Measurements from ENCODE around the gene PRKCH. TPM values are rescaled to one million over a fixed set of nuclear protein-coding genes. Genes with fewer than 3 reads are reported as not detected.

Gene PRKCH
- total RNA-seq, 1 donor from 2014 or later: 6.6 TPM

DNA sequence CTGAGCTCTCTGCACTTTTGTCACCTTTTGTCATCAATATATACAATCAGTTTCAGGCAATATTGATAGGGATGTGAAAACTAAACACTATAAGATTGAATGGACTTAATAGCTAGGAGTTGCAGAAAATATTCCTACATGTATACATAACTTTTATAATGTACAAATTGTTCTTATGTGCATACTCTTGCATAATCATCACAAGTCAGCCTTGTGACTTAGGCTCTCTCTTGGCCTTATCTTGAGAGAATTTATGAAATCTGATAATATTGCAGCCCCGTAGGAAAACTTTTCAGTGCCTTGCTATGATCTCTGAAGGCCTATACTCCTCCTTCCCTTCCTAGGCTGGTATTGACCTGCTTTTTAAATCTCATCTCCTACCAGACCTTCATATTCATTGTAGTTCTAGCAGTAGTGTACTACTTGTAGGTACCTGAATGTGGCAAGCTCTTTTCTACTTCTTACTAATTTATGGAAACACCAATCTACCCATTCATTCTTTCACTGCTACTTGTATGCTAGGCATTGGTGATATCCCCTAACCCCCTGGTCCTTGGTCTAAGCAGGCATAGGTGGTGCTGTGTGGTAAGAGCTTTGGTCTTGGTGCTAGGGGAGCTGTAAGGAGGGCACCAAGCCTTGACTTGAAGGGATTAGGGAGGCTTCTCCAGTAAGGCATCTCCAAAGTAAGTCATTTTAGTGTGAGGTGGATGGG is 100.0 kb downstream of the PRKCH start:
- no peak for DNase-seq (ENCODE audit: low read depth)

DNA sequence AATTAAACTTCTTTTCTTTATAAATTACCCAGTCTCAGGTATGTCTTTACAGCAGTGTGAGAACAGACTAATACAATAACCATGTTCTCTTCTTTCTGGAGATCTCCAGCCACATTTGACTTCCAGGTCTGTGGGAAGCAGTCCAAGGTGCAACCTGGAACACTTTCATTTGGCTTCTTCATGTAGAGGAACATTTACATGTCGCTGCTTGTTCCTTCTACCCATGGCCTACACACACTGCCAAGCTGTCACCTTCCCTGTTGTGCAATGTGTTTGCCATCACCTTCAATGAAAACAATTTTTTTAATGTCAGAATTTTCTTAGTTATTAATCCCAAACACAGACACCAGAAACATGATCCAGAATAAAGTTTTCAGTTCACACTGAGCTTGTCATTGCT is 104.7 kb downstream of the PRKCH start:
- DNase-seq (ENCODE audit: low read depth): no peak

DNA sequence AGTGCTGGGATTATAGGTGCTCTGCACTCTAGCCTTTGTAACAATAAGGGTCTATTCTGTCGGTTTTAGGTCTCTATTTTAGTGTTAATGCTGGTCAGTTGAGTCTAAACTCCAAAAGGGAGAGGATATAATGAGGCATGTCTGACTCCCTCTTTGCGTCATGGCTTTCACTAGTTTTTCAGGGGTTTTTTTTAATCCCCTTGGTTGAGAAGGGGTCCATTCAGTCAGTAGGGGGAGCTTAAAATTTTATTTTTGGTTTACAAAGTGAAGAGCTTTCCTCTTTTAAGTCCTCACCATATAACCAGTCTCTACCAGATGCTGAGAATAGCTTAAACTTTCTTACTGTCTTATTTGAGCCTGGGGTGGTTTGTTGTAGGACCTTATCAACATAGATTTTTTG is 106.9 kb downstream of the PRKCH start:
- DNase-seq (ENCODE audit: low read depth): no peak

DNA sequence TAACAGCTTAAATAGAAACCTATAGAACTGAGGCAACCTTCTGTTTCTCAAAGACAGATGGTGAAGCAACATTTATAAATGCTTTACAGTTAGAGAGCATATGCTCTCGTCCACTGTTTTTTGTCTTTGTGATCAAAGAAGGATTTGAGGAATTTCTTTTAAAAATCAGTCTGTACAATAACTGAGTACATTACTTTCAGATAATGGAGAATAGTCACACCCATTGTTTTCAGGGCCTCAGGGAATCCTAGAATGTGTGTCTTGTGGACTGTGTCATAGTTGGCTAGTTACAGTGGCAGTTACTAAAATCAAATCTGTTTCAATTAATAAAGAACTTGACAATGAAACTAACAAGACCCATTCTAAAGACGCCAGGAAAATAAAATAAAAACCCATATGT is 107.9 kb downstream of the PRKCH start:
- no peak for DNase-seq (ENCODE audit: low read depth)

DNA sequence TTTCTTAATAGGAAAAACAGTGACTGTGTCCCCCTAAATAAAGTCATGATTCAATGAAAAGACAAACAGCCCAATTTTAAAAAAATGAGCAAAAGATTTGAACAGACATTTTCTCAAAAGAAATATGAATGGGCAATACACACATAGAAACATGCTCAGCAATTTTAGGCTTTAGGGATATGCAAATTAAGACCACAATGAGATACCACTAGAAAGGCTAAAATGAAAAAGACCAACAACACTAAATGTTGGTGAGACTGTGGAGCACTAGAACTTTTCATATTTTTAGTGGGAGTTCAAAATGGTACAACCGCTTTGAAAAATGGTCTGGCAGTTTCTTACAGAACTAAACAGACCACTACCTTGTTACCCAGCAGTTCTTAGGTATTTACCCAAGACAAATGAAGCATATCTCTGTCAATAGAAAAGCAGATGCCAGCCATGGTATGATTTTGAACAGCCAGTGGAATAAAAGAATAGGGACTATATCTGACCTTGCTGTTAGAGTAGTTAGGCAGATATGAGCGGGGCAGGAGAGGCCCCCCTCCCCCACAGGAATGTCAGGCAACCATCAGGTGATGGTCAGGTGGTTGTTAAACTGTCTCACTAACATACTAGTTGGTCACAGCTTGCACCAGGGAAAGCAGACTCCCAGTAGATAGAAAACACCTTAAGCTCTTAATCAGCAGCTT is 108.8 kb downstream of the PRKCH start:
- peak; percentile 40 for DNase-seq (ENCODE audit: low read depth)

DNA sequence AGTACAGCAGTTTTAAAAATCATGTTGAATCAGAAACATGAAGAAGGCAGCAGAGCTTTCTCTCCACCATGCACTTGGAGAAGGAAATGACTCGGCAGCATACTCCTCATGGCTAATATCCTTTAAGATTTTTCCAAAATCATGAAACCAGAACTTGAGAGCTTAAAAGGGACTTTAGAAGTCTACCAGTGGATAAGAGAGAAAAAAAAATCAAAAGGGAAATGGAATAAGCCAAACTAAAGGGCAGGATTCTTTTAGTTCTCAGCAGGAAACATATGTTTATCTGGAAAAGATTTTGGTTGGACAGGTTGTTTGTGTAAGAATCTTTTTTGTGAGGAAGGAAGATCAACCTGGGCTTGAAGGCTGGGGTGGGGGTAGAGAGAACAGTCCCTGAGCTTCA is 111.8 kb downstream of the PRKCH start:
- DNase-seq (ENCODE audit: low read depth): no peak

DNA sequence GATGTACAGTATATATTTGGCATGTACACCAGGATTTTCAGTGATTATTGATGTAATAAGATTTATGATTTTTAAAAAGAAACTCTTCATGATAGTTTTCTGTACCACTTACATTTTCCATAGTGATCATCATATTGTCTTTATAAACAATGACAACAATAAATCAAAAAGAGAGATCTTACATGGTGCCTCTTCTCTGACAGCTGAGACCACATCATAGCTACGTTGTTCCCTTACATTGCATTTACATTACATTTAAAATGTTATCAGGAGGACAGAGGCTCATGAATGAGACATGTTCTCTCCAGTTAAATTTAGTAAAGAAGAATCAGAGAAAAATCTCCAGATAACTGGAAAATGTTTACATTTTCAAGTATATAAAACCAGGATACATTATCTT is 112.4 kb downstream of the PRKCH start:
- DNase-seq (ENCODE audit: low read depth): no peak

DNA sequence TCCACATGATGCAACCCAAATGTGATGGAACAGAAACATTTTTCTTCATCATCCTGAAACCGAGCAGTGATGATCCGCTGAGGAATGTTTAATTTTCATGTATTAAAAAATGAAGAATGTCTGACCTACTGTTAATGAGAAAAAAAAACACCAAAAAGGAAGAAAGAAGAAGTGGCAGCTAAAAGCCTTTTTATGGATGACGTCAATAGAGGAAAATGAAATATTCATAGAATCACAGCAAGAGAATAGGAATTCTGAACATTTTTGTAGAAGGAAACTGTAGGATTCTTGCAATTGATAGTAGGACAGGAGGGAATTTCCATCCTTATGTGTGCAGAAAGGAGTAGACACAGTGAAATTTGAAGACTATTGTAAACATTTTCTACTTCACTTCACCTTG is 112.9 kb downstream of the PRKCH start:
- no peak for DNase-seq (ENCODE audit: low read depth)

DNA sequence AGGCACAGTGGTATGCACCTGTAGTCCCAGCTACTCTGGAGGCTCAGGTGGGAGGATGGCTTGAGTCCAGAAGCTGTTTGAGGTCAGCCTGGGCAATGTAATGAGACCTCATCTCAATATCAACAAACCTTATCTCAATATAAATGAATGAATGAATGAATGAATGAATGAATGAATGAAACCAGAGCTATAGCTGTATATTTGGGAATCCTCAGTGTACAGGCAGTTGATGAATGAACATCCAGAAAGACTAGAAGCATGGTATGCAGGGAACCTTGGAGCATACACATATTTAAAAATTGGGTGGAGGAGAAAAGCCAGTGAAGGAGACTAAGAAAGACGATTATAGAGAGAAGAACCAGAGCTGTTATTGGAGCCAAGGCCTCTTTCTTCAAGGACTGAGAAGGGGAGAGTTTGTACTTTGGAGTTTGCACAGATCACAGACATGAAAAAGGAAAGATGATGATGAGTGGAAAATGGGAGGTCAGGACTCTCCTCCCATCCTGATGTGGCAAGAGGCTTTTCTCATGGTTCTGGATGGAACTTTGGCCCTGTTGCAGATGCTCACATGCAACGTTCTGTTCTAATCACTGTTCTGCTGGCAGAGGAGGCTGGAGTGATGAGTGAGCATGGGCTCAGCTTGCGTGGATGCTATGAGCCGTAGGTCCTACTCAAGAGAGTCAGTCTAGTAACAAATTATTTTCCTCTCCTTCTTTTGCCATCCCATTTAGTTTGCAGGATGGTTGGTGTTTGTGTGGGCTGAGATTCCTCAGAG is 114.4 kb downstream of the PRKCH start:
- no peak for DNase-seq (ENCODE audit: low read depth)

DNA sequence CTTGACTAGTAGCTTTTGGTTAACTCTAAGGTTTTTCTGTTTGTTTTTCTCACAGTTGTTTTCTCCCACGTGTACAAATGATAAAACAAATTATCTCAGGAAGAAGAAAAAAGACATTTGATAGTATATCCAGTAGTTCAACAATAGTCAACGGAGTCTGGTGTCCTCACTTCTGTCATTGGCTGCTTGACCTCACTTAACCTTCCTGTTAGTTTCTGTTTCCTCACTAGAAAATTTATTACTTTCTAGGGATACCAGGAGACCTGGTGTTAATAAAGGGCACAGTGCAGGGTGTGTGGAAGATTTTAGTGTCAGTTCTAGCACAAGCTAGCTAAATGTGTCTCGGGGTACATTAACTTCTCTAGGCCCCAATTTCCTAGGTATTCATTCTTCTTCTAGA is 116.0 kb downstream of the PRKCH start:
- DNase-seq (ENCODE audit: low read depth): no peak

DNA sequence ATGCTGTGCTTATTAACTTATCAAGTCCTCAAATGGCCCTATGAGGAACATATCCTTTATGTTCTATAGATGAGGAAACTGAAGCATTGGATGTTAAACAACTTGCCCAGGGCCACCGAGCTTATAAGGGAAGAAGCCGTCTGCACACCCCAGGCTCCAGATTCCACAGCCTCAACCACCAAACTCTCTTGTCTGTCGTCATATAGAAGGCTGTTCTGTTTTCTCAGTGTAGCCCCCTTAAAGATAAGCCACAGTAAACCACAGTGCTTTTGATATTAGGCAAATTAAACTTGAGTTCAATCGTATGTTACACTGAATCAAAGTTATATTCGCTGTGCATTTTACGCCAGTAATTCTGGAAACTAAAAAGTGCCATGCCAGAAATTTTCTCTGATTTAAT is 116.7 kb downstream of the PRKCH start:
- no peak for DNase-seq (ENCODE audit: low read depth)

DNA sequence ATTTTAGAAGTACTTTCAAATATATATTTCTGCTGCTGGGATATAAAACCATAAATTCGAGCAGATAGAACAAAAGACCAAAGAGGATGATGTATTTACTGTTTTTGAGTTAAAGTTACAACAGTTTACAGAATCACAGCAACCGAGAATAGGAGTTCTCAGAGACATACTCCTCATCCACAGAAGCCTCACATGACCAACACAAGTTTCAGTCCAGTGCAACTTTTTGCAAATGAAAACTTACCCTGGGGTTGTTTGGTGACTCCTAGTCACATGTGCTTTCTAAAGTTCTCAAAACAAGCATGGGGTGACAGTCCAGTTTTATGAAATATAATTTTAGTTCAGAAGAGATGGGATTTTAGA is 117.1 kb downstream of the PRKCH start:
- DNase-seq (ENCODE audit: low read depth): peak; percentile 36

DNA sequence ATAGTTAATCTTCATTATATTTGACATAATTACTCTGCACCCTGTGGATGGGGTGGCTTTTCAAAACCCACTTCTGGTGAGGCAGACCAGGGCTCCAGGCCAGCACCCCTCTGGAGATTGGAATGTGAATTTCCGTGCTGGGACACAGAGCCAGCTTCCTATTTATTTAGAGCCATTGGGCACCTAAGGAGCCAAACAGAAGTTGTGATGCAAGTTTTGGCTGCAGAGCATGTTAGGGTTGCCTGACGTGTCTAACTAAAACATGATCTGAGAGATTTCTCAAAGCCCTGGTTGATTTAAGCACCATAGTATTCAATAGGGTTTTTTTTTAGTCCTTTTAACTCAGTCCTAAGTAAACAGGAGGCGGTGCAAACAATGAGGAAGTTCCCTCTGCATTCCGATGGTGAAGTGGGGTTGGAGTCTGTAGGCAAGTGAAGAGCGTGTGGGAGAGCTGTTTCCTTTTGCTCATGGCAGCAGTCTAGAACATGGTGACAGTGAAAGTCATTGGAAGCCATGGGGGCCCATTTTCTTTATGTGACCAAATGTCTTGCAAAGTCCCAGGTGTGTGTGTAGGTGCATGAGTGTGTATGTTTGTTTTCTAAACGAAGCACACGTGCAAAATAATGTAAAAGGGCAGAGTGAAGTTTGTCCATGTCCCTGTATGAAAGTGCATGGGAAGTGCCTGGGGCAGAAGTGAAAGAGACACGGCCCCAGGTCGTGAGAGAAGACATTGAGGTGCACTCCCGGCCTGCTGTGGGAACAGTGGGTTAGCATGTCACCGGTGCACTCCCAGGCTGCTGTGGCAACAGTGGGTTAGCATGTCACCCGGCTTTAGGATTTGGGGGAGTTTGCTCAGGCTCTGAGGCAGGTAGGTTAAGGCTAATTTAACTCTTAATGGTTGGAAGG is 117.7 kb downstream of the PRKCH start:
- peak; percentile 81 for DNase-seq (ENCODE audit: low read depth)

DNA sequence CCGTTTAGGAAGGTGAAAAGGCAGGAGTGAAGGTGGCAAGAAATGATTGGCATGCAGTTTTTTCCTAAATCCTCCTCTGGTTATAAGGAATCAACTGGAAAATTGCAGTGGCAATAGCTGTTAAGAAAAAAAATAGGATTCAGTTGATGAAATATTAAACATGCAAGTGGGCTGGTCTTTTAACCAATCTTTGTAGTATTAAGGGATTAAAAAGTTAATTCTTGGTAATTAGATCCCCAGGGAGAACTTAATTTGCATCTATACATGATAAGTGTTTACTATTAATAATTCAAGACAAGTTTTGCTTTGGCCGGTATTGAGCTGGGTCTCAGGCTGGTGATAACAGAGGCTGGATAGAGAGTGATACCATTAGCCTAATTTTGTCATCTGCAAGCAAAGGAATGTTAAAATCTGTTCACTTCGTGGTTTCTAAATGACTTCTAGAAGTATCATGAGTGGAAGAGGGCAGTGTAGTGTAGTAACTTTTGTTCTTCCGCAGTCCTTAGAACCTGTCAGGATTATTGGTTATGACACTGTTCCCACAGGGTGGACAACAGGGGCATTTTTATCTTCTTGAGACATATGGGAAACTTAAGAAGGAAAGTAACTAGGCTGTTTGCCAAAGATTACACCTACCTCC is 118.5 kb downstream of the PRKCH start:
- no peak for DNase-seq (ENCODE audit: low read depth)

DNA sequence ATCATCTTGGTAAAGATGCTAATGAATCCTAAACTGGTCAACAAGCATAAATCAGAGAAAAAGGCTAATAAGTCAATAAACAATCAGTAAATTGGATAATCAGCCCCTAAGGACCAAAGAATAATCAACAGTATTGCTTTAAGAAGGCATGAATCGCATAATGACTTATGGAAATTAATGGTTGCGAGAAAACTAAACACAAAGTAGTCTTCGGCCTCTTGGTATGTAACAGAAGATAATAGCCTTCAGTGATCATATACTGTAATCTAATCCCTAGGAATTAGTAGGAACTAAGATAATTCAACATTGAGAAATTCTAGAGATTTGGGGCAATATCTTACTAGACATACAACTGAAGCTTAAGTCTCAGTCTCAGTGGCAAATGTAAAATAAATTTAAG is 122.1 kb downstream of the PRKCH start:
- DNase-seq (ENCODE audit: low read depth): no peak

DNA sequence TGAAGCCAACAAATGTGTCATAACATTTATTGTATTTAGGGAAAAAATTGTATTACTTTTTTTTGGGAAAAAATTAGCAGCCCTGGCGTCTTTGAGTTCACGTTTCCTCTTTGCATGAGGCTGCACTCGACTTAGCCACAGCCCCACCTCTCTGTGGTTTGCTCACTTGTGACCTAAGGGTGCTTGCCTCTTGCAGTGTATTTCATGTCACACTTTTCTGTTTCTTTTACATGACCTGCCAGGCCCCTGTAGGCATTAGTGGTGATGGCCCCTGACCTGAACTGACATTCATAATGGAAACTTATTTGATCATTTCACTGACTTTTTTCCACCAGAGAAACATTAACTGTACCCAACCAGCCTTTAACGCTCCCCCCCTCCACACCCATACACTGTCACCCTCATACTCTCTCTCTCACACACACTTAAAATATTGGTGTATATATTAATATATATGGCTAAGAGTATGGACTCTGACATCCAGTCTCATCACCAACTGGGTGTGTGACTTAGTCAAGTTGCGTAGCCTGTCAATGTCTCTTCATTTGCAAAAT is 122.9 kb downstream of the PRKCH start:
- no peak for DNase-seq (ENCODE audit: low read depth)

DNA sequence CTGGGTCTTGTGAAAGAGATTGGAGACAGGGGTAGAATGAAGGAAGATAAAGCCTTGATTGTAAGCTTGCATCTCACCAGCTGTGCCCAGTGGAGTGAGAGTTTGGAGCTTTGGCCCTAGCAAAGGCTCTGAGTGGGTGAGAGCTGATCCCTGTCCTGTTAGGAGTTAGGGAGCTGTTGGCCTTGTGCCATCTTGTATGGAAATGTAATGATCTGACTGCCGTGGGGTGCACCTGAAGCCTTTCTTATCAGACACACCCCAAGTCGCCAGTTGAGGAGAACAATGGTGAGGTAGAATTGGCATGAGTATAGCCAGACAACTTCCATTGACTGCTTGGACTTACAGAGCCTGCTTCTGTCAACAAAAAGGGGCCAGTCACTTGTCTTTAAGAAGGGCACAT is 130.1 kb downstream of the PRKCH start:
- DNase-seq (ENCODE audit: low read depth): no peak

DNA sequence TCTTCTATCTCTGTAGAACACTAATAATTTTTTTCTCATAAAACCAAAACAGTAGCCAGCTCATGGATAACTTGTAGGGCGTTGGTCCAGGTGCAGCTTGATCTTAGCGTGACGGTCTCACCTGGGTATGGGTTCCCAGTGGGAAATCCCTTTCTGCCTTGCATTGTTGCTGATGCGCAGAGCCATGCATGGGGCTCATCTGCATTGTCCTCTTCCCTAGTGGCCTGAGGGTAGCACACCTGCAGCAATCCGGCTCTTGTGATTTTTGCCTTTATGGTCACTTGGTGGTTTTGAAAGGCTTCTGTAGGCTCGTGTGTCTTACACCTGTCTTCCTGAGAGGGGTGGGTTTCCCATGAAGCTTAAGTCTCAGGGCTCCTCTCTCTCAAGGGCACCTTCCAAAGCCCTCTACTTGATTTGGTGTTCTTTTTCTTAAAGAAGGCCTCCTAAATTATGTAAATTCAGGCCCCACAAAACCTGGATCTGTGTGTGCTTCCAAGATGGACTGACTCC is 130.6 kb downstream of the PRKCH start:
- DNase-seq (ENCODE audit: low read depth): no peak

DNA sequence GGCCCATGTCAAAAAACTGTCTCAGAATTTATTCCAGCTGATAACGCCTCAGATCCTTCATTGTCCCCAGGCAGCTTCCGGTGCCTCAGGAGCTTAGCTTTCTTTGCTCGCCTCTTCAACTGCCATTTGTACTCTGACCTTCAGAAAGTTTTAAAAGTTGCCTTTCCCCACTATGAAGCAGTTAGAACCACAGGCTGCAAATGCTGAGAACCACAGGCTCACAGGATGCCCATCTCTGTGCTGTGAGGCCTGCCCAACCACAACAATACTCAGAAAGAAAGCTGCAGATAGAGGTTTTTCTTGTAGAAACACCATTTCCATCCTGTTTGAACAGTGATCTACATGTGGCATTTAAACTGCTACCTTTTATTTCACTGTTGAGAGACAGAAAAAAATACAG is 131.1 kb downstream of the PRKCH start:
- no peak for DNase-seq (ENCODE audit: low read depth)

DNA sequence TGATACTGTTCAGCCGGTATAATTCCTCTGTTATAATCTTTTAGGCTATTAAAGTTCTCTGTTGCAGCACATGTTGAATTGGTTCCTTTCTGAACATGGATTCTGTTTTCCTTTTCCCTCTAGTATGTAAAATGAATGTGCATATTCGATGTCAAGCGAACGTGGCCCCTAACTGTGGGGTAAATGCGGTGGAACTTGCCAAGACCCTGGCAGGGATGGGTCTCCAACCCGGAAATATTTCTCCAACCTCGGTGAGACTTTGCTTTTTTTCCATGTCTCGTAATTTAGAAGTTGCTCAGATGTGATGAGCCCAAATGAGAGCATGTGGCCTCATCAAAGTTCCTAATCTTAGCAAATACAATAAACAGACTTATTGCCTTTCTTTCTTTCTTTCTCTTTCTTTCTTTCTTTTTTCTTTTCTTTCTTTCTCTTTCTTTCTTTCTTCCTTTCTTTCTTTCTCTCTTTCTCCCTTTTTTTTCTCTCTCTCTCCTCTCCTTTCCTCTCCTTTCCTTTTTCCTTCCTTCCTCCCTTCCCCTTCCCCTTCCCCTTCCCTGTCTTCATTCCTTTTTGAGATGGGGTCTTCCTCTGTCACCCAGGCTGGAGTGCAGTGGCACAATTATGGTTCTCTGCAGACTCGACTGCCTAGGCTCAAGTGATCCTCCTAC is 131.9 kb downstream of the PRKCH start:
- no peak for DNase-seq (ENCODE audit: low read depth)

All from renal cortical epithelial cell (primary cell).